GM19372 (cell line): Measurements from ENCODE around the gene PPP1R15B.

Source experiments
- ATAC-seq: cut with Tn5 transposase; IDR thresholded peaks from one replicate; pipeline ENCODE4 v1.9.1; 2021; ENCODE audit warnings: mild to moderate bottlenecking, low read depth, moderate library complexity; ENCODE audit not compliant: unreplicated experiment

The PPP1R15B gene

GRCh38 chr1:204445860-204446412 lies 34.3 kb upstream of the PPP1R15B start:
- ATAC-seq, result no peak

GRCh38 chr1:204443871-204444581 lies 32.4 kb upstream of the PPP1R15B start:
- no peak for ATAC-seq

- ATAC-seq, result no peak
These were observed 31.6 kb upstream of the PPP1R15B start for GRCh38 chr1:204443260-204443619.

DNA sequence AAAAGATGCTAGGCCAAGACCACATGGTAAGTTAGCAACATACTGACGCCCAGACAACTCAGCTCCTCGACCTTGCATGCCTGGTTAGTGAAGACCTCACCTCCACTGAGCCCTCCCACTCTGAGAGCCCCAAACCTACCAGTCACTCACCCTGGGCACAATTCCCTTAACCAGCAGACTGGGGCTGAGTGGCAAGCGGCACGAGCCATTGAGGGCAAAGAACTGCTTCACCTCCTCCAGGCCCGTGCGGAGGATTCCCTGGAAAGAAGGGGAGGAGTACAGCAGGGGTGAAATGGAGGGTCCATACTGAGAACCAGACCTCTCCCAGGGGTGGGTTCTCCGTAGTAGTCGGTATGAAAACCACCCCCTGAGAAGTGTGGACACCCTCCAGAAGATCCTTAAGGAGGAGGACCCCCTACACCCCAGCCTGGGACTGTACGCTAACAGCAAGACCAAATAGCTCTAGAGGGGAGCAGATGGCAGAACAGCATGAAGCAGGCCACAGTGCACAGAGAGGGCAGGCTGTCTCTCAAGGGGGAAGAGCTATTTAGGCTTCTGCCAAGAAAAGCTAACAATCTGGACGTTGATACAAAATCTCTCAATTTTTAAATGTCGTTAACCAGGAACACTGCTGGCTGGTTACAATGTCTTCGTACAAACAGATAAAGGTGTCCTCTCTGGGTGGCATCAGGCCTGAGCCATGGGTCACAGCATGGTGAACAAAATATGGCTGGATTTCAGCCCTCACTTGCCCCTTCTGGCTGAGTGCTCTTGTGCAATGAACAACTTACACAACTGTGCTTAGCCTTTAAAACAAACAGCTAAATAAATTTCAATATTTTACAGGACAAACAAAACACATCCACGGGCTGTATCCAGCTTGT lies 31.0 kb upstream of the PPP1R15B start:
- no peak for ATAC-seq

- no peak for ATAC-seq
These were observed 29.9 kb upstream of the PPP1R15B start for GRCh38 chr1:204441558-204441957.

DNA sequence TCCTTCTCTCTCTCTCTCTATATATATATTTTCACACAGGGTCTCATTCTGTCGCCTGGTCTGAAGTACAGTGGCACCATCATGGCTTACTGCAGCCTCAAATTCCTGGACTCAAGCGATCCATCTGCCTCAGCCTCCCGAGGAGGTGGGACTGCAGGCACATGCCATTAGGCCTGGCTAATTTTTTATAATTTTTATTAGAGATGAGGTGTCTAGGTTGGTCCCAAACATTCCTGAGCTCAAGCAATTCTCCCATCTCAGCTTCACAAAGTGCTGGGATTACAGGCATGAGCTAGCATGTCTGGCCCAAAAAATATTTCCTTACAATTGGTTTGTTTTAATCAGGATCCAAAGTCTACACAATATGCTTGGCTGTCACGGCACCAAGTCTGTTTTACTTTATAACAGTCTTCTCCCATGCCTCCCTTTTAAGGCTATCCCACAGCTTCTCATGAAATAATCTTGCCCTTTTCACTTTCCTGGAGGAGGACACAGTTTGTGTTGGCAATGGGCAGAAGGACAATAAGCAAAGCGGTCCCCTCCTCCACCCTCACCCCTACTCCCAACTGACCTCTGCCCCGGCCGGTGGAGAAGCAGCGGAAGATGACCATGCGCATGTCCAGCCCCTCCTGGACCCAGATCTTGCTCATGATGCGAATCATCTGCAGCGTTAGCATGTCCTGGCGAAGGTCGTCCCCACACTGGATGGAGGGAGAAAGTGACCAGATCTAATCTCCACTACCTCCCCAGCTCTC lies 28.2 kb upstream of the PPP1R15B start:
- ATAC-seq, result no peak

DNA sequence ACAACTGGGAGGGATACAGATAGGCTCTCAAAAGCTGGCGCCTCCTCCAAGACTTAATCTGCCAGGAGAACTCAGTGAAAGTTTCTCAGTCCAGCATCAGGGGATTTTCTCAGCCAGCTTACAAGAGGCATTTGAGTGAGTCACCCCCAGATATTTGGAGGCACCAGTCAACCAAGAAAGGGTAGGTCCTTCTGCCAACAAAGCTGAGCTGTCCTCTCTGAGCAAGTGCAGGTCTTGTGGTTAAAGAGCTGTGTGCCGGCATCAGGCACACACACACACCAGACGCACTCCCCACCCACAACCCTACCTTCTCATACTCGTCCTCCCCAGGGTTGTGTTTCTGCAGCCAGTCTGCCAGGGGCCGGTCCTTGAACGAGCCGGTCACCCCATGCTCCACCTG lies 27.0 kb upstream of the PPP1R15B start:
- ATAC-seq, result no peak

DNA sequence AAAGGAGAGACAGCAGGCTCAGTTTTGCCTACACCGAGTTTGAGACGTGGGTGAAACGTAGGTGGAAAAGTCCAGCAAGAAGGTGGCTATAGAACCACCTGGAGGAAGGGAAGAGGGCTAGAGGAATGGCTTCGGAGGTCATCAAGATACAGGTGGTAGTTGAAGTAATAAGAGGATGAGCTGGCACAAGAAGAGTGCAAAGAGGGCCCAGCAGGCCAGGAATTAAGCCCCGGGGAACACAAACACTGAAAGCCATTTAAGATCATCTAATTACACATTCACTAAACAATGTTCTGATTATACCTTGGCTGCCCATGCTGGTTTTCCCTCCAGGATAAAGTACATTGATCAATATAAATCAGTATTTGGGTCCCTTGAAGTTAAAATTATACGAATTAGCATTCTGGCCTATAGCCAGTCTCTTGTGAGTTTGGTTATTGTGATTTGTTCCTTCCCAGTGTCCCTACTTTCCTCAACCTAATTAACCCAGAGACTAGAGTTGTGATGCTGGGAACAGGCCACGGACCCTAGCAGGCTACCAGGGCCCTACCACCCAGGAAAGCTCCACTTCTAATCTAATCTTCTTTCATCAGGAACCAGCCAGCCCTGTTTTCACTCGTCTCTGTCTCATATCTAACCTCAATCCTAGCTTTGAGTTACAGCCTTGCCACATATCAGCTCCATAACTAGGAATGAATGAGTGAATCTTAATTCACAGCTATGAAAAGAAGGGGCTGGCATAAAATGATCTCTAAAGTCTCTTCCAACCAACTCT lies 26.4 kb upstream of the PPP1R15B start:
- no peak for ATAC-seq

DNA sequence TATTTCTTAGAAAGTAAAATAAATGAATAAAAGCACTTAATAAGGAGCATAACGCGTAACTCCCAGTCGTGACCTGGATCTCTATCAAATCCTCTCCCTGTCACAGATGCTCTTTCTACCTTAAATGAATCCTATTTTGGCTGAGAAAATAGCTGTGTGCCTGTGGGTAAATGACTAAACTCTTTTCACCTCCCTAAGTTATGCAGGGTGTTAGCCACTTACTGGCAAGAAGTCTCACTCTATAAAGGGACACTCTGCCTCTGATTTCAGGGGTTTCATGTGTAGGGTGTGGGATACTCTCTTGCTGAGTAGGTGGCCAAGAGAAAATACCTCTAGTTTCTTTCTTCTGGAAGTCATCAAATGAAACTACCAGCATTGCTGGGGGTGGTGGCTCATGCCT lies 24.3 kb upstream of the PPP1R15B start:
- no peak for ATAC-seq

DNA sequence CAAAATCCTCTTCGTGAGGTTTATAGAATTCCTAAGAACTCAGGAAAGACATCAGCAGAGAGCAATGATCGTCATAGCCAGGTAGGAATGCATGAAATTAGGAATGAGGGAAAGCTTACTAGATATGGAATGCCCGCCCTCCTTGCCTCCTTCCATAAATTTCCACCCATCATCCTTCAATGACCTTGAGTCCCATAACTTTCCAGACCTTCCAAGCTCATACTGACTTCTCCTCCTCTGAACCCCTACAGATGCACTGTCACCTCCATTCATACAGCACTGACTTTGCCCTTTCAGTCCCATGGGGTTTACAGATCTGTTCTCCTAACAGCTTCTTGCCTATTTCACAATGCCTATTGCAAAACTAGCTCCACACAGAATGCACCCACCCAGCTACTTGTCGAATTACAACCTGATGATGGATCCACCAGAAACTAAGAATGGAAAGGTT lies 23.8 kb upstream of the PPP1R15B start:
- no peak for ATAC-seq

DNA sequence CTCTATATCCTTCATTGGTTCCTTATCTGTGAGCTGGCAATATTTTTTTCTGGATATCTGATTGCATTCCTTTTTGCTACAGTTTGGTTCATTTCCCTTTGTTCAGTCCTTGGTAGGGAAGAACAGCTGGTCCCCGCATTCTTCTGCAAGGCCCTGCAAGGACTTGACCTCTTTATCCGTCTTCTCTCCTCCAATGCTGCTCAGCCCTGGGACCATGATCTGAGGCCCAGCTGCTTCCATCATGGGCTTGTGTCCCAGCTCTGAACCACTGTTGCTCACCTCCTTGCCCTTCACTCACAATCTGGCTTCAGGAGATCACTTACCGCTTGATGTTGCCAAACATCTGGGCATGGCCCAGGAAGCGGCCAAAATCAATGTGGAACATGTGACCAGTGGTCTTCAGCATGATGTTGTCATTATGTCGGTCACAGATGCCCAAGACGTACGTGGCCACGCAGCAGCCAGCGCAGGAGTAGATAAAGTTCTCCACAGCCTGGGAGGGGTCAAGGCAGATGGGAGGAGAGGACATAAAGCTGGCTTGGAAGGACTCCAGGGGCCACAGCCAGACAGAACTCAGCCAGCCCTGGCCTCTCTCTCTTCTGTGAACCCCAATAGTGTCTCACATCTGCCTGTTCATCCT lies 22.6 kb upstream of the PPP1R15B start:
- ATAC-seq, result no peak

- ATAC-seq, result no peak
These were observed 21.1 kb upstream of the PPP1R15B start for GRCh38 chr1:204432708-204433107.

GRCh38 chr1:204431310-204432184 lies 19.9 kb upstream of the PPP1R15B start:
- no peak for ATAC-seq

- ATAC-seq, result no peak
These were observed 18.1 kb upstream of the PPP1R15B start for GRCh38 chr1:204429746-204430145.

DNA sequence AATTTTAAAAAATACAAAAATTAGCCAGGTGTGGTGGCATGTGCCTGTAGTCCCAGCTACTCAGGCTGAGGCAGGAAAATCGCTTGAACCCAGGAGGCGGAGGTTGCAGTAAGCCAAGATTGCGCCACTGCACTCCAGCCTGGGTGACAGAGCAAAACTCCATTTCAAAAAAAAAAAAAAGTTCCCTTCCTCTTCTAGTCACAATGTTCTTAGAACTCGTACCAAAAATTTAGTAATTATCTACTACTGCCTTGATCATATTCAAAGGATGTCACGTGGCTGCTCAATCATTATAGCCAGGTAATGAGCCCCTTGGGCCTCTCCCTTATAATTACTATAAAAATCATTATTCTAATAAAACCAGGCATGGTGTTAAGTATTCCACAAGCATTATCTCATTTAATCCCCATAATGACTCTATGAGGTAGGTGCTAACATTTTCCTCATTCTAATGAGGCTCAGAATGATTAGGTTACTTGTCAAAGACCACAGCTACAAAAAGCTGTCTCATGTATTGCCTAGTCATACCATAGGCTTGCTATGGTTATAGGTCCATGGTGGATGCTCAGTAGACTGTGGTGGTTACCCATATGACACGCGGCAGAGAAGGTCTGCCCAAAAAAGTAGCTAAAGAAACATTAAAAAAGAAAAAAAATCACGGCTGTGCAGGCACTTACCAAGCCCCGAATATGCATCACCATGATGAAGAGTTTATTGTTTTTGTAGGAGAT lies 15.5 kb upstream of the PPP1R15B start:
- ATAC-seq, result no peak

DNA sequence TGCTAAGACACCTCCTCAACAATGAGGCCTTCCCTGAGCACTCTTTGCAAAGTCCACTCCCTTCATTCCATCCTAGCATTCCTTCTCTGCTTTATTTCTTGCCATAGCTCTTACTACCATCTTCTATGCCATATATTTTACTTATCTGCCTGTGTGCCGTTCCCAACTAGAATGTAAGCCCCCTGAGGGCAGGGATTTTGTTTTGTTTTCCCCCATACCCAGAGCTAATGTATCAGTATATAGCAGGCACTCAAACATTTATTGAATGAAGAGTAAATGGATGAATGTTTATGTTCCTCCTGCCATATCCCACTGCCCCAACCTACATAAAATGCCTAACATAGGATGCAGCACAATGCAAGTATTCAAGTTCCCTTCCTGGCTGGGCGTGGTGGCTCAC lies 14.9 kb upstream of the PPP1R15B start:
- ATAC-seq, result no peak

DNA sequence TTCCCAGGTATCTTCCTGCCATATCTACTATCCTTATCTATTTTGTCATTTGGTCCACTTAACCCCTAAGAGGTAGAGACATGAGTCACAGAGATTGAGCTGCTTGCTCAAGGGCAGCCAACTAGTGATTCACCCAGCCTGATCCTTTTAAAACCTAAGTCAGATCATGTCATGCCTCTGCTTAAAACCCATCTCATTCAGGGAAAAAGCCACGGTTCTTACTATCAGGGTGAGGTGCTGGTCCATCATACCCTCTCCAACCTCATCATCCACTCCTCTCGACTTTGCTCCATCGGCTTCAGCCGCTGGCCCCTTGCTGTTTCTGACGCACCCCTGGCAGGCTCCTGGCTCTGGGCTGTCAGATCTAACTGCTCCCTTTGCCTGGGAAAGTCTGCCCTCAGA lies 14.4 kb upstream of the PPP1R15B start:
- ATAC-seq, result no peak

DNA sequence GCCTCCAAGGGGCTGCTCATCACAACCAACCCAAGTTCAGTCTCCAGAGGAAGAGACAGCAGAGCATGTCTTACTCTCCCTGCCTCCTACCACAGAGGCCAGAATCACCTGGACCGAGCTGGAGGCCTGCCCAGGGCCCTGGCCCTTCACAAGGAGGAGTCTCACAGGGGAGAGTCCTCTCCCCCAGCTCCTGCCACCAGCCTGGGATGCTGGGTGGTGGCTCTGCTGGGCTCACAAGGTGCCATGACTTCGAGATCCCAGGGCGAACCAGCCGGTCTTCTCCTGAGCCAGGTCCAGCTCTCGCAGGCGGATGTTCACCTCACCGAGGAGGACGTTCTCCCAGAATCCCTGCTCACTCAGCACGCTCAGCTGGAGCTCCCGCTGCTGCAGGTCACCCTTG lies 13.0 kb upstream of the PPP1R15B start:
- no peak for ATAC-seq
